C1 segment of cervical spinal cord (tissue), 14 donors: ENCODE measurements around the gene HGF.
A peak's percentile ranks its signal among the peaks of the same experiment; 100 is the strongest.

Experiments
- DNase-seq, 14 donors: peaks; one replicate each; lab custom pipeline; 2025; lab: John Stamatoyannopoulos, UW

Gene HGF

DNA sequence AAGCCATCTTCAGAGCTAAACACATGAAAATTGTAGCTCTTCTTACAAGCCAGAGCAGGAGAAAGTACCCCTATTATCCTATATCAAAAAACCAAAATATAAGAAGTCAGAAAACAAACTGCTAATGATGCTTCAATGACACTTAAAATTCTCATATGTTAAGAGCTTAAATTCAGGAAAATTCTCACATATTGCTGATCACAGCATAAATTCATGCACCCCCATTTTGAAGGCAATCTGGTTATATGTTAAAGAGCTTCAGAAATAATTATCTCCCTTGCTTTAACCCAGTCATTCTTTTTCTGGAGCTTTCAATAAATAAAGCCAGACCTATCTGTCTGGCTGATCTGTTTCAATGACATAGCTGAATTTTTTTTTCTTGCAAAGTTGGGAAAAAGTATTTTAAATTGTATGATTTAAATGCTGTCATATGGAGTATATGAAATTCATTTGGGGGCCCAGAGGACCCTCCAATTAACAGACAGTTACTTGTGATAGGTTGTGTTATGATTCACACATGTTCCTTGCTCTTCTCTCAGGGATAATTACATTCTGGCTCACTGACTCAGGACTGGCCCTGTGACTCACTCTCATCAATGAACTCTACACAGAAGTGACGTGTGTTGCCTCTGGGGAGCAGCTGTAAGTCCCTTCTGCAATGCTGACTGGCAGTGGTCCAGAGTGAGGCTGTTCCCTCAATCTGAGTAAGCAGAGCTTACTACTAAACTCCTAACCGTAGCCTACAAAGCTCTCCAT lies 85.2 kb downstream of the HGF start:
- peak in 10 of 14 donors; percentile 1 to 85 (median 31) for DNase-seq

DNA sequence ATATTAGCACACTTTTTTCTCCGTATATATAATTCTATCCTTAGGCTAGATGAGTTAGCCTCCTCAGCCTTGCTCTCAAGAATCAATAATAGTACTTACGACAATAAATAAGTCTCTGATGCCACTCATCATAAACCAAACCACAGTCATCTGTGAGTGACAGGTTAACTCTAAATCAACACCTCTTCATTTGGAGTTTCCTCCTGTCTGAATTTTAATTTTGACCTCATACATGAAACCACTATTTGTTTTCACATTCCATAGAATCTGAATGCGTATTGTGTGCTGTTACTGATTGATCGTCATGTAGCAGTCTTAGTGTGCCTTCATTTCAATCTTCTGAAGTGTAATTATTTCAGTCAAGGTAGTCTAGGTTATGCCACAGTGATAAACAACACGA lies 85.8 kb downstream of the HGF start:
- no peak for DNase-seq

DNA sequence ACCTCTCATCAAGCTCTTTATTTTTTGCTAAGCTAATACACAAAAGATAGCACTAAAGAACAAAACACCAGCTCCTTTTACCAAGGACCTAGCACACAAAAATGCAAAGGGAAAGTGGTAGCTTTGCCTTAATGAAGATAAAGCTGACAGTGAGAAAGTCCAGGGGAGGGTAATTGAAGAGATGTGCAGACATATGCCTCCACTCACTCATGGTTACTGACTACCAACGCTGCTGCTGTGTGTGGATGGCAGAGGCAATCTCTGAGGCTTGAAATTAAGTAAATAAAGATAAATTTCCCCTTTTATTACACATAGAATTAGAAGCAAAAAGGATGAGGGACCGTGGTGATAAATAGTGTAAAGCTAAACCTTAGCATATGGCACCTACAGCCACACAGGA lies 87.0 kb downstream of the HGF start:
- DNase-seq: no peak

DNA sequence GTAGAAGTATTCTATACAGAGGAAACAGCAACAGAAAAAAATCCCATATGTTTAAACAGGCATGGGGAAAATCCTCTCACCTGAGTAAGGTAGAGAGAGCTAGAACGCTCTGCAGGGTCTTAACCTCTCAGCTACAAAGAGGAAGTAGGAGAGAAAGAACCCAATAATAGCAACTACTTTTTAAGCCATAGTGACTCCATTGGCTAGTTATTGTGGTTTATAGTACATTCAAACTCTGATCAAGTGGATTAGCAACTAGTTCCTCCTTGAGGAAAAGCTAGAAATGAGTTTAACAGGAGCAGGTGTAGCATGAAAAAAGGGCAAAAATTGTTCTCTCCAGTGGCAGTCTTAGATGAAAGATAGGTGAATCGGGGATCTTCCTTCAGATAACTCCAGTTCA lies 89.7 kb downstream of the HGF start:
- DNase-seq: no peak

DNA sequence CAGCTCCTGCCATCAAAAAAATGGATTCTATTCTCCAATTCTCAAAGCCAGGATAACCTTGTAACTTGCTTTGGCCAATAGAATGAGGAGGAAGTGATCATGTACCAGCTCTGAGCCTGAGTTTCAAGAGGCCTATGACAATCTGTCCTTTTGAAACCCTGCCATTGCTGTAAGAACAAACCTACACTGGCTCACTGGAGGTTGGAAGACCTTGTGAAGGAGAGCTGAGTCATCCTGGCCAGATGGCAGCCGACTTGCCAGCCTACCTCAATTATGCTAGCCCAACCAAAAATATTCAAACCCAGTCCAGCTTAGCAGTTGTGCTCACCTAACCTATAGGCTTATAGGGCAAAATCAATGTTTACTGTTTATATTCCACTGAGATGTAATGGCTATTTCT lies 93.0 kb downstream of the HGF start:
- no peak for DNase-seq

DNA sequence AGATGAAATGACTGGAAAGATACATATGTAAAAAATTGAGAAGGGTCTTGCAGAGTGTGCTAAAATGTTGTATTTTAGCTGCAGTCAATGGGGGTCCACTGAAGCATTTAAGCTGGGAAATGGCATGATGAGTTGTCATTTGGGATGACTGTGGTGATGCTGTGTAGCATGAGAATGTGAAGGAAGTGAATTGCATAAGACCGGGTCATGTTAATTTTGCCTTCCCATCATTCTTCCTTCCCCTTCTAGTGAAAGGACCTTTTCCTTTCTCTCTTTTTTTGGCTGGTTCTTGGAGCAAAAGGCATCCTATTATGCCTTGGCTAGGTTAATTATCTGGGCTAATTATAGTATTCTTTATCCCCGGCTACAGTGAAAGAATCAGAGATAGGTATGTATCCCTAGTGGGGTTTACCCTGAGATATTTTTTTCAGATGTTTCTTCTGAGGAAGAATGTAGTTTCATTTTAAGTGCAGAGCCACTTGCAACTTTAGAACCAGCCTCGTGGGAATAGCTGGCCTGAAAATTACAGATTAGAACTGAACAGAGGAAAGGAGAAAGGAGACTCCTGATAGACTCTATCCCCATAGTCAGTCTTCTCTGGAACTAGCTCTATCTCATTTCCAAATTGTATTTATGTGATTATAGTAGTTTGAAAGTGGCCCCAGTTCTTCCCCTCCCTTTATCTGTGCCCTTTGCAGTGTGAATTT lies 93.6 kb downstream of the HGF start:
- DNase-seq: no peak

DNA sequence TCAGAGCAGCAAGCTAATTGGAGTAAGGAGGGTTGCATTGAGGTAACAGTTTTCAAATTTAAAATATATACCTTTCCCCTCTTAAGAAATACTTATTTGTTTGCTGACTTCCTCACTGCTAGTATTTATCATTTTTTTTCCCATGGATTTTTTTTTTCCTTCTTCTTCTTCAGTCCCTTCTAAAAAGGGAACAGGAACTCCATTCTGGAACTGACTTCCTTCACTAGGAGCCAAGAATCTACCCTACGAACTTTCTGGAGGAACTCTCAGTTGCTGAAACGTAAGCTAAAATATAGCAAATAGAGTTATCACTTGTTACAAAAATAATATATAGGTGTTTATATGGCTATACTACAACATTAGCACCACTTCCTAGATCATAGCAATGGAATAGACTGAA lies 95.4 kb downstream of the HGF start:
- DNase-seq: no peak

DNA sequence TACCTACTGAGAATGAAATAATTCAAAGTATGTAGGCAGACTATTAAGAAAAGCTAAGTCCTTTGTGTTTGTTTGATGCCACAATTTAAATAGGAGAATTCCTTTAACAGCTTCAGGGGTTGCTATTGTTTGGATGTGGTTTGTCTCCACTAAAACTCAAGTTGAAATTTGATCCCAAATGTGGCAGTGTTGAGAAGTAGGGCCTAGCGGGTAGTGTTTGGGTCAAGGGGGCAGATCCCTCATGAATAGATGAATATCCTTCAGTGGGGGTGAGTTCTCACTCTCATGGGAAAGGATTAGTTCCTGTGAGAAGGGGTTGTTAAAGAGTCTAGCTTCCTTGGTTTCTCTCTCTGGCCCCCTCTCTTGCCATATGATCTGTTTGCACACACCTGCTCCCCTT lies 97.0 kb downstream of the HGF start:
- DNase-seq: no peak

DNA sequence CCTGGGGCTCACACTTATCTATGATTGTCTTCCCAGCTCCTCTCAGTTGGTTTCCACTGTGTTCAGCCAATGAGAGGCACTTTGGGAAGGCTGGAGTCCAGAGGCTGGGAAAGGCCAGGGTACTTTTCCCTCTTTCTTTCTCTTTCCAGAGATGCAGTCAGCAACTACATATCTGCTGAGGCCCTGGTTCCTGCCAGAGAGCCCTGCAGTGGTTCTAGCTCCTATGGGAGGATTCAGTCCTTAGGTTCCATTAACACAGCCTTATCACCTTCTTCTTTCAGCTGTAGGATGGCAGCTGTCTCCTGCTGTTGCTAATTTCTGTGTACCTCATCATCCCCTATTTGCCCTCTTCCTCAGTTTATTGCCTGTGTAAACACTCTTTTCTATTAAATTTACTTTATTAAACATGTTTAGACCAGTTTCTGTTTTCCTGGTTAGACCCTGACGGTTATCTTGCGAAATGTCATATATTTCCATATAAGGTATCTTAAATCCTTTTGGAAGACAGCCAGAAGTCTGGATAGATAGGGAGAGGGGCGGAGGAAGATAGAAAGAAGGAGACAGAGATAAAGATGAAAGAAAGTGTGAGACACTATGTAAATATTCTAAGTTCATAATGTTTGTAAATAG lies 100.3 kb downstream of the HGF start:
- DNase-seq: no peak

DNA sequence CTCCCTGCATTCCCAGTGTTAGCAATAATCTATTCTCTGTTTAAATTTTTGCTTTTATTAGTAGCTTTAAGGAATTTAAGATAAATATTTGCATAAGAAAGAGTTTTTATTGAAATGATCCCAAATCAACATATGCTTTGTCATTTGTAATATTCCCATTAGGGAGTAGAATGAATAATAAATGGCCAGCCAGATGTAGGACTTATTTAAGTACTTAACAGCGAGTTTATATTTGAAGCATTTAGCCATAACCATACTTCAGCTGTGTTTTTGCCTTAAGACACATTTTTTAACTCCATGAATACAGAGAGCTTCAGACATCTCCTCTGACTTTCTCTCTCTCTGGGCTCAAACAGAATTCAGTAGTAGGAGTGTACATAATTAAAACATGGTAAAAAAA lies 103.6 kb downstream of the HGF start:
- DNase-seq: no peak

DNA sequence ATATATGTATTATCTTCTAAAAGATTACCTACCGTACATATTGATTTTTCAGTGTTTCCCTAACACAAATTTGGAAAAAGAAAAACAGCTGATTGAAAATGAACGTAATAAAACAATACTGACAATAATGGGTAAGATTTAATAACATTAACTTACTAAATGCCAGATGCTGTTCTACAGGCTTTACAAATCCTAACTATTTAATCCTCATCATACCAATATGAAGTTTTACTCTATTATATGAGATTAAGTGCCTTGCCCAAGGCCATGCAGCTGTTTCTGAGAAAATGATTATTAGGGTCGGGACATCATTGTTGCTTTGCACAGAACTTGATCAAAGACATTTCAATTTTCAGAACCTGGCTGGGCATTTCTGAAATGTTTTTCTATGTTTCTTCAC lies 104.6 kb downstream of the HGF start:
- no peak for DNase-seq

DNA sequence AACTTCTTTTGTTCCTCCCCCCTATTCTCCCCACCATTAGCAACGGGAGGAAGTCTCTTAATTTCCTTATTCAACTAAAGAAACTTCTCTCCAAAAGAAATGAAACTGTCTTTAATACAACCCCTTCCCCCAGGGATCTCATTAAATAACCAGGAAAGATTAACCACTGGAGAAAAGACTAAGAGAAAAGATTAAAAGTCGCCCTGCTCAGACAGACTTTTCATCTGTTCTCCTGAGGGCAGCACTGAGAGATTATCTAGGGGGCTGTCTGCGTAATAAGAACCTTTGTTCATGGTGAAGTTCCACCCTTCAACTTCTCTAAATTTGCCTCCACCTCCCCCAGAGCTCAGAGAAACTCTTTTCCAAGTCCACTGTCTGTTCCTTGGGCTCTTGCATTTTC lies 105.5 kb downstream of the HGF start:
- no peak for DNase-seq

DNA sequence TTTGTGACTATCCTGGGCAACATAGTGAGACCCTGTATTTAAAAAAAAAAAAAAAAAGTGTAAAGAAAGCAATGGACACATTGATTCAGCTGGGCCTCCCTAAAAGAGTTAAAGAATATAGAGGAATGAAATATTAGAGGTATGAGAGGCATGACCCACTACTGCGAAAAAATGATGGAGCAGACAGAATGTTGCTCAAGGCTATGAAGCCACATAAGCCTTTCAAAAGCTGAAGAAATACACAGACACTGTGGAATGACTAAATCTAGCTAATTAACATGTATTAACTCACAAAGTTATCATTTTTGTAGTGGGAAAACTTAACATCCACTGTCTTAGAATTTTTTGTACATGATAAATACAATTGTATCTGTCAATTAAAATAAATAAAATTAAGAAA lies 107.3 kb downstream of the HGF start:
- no peak for DNase-seq

DNA sequence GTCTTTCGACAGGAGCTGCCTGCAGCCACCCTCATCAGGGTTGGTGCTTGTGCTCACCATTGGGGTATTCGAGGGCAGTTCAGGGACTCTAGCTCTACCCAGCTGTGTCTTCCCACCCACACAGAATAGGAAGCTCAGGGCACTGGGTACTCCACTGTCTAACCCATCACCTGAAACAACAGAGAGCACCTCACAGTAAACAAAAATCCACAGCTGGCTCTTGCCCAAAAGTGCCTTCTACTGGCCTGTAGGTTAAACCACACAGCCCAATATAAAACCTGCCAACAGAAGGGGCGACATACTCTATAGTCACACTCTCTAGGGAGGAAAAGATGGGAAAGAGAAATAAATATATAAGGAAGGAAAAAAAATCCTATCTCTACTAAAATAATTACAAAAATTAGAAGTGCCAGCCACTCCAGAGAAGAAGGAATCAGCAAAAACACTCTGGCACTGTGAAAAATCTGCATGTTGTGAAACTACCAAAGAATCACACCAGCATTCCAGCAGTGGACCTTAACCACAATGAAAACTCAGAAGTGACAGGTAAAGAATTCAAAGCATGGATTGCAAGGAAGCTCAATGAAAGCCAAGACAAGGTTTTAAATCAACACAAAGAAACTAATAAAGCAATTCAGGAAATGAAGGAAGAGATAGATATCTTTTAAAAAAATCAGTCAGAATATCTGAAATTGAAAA lies 110.0 kb downstream of the HGF start:
- DNase-seq: no peak

DNA sequence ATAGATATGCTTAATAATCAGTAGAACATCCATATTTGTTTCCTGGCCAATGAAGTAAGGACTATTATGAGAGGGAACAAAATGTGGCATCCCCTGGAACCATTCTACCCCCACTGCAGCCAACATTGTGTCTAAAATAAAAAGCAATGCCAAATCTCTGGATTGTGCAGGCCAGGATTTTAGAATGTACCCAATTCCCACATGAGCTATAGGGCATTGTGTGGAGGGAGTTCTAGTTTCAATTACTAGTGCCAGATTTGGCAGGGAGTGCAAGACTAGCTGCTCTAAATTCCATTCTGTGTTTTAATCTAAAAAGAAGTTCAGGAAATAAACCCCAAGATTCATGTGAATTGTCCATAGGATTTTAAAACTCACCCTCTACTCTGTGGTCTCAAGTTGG lies 112.3 kb downstream of the HGF start:
- no peak for DNase-seq

DNA sequence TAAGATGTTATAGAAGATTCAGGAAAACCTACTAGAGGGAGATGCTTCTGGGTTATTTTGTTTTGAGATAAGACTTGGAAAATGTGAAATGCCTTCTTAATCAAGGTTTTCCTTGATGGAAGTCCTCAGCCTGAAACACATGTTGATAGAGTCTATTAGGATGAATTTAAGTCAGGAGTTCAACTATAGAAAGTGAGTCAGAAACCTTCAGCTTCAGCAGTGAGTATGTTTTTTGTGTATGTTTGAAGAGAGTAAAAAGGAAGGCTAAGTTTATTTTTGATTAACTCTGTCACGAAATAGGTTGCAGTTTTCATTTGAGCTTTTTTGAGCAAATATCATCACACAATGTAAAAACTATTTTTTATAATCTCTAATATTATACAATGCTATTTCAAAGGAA lies 114.6 kb downstream of the HGF start:
- DNase-seq: no peak

DNA sequence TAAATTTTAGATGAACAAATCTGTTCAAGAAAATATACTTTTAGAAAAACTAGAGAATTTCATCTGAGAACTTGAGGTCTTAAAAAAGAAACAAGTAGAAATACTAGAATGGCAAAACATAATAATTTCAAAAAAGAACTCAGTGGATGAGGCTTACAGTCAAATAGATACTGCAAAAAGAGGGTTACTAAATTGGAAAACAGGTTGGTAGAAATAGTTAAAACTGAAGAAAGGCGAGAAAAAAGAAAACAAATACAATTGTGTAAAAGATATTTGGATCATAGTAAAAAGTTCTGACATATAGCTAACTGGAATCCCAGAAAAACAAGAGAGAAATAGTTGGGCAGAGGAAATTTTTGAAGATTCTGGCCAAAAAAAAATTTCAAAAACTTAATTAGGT lies 117.6 kb downstream of the HGF start:
- no peak for DNase-seq
